NCI-H1105 treated with DMSO at 0.1 percent for 48 hours (cell line): ENCODE results near the gene SLC39A11.
A peak's percentile ranks its signal among the peaks of the same experiment; 100 is the strongest.
"Not testable (repeated sequence)": the region's sequence is repeated elsewhere in the genome, so short reads cannot be mapped to it uniquely, and the experiment has no call there.

Source experiments
- DNase-seq: peaks from one replicate; lab custom pipeline; 2025; lab: John Stamatoyannopoulos, UW

The SLC39A11 gene, protein sequence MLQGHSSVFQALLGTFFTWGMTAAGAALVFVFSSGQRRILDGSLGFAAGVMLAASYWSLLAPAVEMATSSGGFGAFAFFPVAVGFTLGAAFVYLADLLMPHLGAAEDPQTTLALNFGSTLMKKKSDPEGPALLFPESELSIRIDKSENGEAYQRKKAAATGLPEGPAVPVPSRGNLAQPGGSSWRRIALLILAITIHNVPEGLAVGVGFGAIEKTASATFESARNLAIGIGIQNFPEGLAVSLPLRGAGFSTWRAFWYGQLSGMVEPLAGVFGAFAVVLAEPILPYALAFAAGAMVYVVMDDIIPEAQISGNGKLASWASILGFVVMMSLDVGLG

DNA sequence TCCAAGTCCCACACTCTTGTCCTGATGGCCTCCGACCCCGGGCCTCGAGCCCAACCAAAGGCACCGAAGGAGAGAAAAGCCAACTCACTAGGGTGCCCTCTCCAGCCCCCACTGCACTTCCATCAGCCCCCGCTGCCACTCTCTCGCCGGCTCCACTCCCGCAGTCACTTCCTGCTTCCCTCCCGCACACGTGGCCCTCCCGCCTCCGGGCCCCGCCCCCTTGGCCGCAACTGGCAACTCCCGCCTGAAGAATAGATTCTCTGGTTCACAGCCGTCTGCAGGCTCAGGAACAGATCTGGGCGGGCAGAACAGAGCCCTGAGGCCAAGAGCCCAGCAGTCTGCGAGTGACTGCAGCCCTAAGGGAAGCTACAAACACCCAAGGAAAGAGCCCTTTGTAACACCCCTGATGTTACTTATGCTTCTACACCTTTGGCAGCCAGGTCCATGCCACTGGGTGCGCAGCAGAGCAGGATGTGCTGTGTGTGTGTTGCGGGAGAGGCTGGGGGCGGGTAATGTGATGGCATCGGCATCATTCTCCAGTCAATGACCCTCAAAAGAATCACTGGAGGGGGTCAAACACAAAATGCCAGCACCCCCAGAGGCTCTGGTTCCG is at the start of gene SLC39A11:
Gene SLC39A11, minus strand, starts transcription at position 166 of the 613 bp plus-strand sequence. CDS start 3,924 bp downstream, outside the sequence.
- DNase-seq: peak; percentile 87

DNA sequence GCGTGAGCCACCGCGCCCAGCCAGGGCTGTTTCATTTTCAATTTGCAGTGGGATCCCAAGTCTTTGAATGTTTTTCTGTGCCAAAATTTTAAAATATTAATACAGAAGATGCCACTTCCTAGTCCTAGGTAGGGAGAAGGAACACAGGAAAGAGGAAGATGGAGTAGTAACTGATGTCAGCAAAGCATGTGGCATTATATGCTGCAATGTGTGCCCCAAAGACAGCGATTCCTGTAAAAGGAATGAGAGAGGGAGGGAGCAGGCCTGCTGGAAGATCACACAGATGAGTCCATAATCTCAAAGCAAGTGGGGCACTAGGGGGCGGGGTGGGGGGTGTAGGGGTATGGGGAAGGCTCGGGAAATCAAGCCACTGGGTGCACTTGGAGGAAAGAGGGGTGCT is 48.9 kb upstream of the SLC39A11 start:
- DNase-seq: no peak

DNA sequence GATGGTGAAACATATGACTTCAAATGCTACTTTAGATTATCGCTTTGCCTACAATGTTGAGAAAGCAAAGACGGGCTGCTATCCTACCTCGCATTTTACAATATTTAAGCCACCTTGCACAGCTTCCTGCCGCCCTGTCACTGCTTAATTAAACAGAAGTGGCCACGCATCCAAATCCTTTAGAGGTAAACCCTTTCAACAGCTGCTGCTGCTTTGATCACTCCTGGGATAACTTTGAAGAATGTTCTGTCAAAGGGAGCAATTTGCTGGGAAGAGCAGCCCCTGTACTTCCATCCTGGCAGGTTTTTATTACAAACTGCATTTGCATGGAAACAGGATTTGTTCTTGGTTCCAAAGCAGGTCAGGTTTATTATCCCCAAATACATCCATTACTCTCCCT is 48.1 kb upstream of the SLC39A11 start:
- no peak for DNase-seq

DNA sequence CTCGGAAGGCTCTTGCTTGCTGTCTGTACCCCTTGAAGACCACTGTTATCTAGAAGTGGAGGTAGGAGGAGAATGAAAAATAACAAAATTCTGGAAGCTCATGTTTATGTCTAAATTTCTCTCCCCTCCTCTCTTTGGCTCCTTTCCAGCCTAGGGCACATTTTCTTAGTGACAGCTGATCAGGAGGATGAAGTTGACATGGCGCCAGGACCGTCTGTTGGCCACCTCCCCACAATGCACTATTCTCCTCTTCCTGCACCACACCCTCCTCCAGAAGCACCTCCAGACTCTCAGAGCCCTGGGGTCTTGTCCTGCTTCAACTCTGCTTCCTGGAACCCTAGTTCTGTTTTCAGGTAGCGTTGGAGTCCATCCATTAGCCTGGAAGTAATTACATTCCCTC is 46.8 kb upstream of the SLC39A11 start:
- DNase-seq: no peak

DNA sequence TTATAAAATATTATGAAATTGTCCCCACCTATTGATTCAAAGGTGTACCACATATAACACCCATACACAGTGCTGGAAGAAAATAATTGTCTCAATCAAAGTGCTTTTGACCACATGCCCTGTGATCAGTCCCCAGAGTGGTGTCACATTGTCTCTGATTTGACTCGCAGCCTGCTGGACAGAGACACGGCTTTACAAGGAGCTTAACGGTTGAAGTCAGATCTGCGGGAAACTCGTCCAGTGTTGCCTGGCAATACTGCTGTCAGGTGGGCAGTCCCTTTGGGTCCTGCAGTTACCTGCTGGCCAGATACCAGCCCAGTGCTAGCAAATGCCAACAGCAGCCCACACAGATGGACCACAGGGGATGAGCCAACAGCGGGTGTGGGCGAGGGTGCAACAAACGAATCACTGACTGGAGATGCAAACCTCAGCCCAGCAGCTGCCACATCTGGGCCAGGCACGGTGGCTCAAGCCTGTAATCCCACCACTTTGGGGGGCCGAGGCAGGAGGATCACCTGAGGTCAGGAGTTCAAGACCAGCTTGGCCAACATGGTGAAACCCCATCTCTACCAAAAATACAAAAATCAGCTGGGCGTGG is 46.2 kb upstream of the SLC39A11 start:
- peak; percentile 51 for DNase-seq

DNA sequence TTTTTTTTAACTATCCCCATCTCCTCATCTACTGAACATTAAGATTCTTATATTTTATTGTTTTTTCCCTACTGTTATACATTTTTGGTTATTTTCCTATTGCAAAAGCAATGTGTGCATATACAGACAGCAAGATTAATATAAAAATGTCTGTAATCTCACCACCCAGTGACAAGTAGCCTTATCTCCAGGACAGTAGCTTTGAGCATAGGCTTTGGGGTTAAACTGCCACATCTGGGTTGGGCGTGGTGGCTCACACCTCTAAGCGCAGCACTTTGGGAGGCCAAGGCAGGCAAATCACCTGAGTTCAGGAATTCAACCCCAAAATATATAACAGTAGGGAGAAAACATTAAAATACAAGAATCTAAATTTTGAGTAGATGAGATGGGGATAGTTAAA is 44.9 kb upstream of the SLC39A11 start:
- DNase-seq: no peak

DNA sequence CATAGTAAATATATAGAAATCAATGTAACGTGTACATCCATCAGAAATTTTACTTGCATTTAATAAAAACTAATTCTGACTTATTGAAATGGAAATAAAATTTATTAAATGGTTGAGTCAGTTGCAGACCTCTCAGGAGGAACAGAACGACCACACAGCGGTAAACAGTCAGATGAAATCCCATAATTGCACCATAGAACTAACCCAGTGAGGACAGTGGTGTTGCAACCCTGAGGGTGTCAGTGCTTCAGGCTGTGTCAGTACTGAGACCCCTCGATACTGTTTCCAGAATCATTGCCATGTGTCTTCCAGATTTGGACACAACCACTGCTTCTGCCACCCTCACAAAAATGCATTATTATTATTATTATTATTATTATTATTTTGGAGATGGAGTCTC is 43.3 kb upstream of the SLC39A11 start:
- DNase-seq: no peak

DNA sequence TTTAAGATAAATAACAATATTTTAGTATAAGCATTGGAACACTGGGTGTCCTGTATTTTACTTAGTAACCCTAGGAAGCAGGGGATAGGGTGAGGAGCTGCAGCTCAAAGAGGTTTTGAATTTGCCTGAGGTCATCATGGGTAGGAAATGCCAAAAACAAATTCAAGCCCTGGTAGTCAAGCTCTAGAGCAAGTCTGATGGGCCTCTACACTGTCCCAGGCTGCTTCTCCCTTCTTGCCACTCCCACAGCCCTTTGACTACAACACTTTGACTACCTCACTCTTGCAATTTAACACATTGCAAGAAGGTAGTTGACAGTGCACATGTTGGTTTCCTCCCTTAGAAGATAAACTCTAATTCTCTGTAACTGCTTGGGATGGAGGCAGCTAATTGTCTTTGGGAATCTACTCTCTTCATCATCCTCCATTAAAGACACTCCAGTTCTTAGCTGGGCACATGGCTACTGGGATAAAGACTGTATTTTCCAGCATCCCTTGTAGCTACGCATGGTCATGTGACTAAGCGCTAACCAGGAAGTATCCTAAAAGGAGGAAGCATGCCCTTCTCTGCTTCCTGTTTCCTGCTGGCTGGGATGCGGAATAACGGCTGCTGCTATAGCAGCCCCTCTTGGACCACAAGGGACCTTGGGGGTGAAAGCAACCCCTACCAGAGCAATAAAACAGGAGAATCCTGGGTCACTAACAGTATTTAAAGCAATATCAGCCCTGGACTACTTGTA is 41.6 kb upstream of the SLC39A11 start:
- DNase-seq: no peak

DNA sequence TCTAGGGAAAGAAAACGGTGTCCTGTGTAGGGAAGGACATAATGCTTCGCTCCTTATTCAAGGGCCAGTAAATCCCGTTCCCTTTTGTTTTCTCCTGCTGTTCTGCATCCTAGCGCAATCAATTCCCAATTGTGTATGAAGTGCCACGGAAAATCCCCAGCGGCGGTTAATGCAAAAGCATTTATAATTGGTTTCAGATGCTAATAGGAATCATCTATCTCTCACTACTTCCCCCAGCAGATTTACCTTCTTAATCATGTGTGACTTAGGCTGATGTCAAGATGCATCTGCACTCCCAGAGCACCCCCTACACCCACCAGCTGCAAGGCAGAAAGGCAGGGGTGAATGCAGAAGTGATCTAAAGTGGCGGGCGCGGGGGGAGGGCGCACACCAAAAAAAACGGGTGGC is 39.6 kb upstream of the SLC39A11 start:
- no peak for DNase-seq

DNA sequence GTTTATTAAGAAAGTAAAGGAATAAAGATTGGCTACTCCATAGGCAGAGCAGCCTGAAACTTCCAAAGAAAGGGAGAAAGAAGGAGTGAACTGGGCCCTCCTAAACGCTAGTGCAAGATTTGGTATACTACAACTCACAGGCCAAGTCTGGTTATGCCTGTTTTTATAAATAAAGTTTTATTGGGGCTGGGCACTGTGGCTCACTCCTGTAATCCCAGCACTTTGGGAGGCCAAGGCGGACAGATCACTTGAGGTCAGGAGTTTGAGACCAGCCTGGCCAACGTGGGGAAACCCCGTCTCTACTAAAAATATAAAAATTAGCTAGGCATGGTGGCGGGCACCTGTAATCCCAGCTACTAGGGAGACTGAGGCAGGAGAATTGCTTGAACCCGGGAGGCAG is 39.0 kb upstream of the SLC39A11 start:
- DNase-seq: not testable (repeated sequence)

DNA sequence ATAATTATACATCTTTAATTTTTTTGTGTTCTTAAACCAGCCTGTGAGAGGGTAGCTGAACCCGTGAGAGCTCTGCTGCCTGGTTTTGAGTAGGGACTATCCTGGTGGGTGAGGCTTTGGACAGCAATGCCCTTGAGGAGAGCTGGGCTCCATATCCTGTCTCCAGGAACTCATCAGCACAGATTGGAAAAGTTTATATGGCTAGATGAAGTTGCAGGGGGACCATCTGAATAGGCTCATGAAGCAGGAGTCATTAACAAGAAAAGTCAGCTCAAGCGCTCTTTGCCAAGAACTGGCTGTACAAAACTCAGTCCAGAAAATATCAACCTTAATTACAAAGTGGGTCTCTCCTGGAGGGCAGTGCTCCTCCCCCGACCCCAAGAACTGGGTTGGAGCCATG is 38.5 kb upstream of the SLC39A11 start:
- DNase-seq: no peak

DNA sequence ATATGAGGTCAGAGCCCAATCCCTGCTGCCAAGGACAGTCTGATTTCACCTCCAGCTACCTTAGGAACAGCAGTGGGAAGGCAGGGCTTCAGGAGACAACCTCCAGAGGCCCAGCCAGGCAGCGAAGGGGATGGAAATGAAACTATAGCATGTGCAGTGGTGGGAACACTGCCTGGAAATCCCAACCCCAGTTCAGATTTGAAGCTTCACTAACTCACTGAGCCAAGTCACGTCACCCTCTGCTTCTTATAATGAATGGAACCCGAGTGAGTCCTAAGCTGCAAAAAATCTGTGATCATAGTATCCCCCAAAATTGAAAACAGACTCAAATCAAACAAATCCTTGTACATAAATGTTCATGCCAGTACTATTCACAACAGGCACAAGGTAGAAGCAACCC is 36.0 kb upstream of the SLC39A11 start:
- no peak for DNase-seq

DNA sequence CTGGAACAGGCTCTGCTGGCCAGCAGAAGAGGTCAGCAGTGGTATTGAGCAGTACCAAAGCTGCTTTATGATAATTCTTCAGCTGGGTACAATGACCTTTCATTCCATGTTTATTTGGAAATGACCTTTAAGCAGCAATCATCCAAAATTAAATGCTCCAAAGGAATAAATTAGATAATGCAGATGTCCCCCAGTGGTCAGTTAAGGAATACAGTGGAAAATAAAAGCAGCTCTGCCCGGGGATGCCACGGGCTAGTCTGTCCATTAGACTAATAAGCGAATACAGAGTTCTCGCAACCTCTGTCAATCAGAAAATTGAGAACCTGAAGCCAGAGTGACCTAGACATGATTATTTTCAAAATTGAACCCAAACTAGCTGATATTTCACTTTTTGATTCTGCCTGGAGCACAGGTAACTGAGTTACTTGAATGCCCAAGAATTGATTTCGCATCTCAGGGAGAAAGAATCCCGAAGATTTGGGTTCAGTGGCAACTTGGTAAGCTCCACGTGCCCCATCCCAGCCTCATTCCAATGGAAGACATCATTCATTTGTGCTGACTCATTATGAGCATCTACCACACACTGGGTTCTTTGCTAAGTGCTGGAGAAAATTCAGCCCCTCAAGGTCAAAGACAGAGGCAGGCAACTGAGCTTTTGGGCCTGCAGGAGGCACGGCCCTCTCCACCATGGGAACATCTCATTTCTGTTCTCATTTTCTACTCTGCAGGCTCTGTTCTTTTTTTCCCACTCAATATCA is 34.4 kb upstream of the SLC39A11 start:
- DNase-seq: no peak

DNA sequence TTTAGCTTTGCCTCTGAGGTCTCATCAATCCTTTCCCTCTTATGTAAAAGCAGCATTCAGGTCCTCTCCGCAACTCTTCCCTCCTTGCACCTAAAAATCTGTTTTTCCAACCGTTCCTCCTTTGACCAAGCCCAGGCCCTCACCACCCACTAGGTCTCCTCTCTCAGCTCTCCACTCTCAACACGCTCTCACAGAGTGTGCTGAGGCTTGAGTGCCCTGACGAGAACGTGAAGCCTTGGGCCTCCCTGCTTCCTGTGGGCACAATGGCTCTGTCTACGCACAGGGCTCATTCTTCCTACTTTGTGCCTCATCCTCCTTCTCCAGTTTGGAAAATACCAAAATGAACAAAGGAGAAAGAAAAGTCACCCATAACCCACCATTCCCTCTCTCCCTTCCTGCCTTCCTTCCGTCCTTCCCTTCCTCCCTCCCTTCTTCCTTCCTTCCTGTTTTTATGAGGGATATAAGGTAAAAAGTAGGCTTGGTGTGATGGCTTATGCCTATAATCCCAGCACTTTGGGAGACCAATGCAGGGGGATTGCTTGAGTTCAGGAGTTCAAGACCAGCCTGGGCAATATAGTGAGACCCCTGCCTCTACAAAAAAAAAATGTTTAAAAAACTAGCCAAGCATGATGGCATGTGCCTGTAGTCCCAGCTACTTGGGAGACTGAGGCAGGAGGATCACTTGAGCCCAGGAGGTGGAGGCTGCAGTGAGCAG is 31.3 kb upstream of the SLC39A11 start:
- no peak for DNase-seq

DNA sequence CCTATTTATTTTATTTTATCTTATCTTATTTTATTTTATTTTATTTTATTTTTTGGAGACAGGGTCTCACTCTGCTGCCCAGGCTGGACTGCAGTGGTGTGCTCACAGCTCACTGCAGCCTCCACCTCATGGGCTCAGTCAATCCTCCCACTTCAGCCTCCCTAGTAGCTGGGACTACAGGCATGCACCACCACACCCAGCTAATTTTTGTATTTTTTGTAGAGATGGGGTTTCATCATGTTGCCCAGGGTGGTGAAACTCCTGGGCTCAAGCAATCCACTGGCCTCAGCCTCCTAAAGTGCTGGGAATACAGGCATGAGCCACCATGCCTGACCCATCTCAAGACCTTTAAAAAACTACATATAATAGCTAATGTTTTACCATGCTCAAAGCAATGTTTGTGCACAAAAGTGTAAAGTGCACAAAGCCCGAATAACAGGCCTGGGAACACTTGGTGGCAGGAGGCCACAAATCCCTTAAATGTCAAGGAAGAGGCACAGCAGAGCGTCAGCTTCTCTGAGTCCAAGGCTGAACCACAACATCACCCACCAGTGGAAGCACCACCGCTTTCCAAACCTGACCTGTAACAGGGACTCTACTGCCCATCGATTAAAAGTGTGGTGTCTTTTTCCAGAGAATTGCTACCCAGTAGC is 30.6 kb upstream of the SLC39A11 start:
- DNase-seq: no peak

DNA sequence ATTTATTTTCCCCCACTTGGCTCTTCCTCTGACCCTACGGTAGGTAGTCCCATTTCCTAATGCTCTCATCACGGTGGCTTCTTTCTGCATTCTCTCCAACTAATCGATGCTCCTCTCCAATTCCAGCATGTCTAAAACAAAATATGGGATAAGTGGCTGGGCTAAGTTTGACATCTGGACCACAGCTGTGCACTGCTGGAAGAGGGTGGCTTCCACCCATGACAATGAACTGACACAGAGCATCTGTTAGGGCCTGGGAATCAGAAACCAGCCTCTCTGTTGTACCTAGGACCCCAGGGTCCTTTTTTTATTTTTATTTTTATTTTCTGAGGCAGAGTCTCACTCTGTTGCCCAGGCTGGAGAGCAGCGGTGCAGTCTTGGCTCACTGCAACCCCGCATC is 29.0 kb upstream of the SLC39A11 start:
- DNase-seq: no peak

DNA sequence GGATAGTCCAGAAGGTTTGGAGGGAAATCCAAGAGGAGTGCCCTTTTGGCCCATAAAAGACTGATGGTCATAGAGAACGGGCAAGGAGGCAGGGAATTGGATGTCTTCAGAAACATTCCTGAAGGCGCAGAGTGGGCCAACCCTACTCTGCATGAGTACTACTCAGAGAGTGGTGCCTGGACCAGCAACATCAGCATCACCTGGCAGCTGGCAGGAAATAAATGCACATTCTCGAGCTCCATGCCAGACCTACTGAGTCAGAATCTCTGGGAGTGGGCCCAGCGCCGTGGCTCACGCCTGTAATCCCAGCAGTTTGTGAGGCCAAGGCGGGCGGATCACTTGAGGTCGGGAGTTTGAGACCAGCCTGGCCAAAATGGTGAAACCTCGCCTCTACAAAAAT is 27.1 kb upstream of the SLC39A11 start:
- no peak for DNase-seq

DNA sequence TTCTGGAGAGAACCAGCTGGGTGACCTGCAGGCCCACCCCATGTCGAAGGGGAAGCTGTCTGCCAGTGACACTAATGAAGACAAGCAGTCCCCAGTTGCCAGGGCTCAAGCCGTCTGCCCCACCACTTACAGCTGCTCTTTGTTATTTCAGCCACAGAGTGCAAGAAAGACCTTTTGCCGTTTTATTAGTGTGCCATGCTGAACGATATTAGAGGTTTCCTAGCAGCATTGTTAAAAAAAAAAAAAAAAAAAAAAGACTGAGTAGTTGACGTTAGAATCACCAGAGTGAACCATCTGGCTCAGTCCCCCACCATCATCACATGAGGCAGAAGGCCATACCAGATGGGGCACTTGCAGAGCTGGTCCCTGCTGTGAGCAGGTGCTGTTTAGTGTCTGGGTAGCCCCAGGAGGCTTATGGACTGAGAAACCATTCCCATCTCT is 26.5 kb upstream of the SLC39A11 start:
- DNase-seq: no peak

DNA sequence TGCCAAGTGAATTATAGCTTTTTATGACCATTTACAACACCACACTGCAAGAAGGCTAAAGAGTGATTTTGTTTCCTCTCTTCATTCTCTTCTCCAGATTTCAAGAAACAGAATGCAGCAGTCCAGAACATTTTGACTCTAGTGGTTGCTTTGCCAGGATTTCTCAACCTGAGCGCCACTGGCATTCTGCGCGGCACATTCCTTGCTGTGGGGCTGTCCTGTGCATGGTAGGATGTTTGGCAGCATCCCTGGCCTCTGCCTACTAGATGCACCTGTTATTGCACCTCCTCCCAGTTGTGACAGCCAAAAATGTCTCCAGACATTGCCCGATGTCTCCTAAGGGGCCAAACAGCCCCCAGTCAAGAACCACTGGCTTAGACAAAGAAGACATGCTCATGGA is 25.7 kb upstream of the SLC39A11 start:
- DNase-seq: no peak

DNA sequence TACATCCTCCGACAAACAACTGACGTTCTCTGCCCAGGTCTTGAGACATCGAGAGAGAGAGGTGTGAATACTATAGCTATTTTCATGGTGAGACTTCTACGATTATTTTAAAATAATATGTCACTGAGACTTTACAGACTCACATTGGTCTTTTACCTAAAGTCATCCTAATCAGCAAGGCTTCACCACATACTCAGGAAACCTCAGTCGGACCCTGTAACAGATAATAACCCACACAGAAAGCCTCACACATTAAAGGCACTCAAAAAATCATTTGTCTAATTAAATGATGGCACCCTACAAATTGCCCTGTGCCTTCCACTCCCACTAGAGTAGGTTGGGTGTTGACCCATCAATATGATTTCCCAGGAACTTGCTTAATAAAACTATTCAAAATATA is 19.8 kb upstream of the SLC39A11 start:
- DNase-seq: no peak

DNA sequence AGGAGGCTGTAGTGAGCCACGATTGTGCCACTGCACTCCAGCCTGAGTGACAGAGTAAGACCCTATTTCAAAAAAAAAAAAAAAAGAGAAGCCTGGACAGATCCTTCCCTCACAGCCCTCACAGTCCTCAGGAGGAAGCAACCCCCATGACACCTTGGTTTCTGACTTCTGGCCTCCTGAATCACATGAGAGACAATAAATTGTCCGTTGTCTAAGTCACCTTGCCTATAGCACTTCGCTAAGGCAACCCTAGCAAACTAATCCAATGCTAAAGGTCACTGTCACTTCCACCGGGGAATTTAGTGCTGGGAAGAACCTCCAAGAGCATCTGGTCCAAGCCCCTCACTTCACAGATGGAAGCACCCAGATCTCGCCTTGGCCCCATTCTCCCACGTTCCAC is 18.9 kb upstream of the SLC39A11 start:
- no peak for DNase-seq
